Stomach (tissue), 19 donors: ENCODE data around the gene C1QBP. TPM values are rescaled to one million over a fixed set of nuclear protein-coding genes. Genes with fewer than 3 reads are reported as not detected.

Experiments used
- DNase-seq, 2 donors: peaks; one replicate each; pipeline versions ENCODE4 v3.0.0 to v3.0.0-alpha.2; 2013 to 2019
- H3K27ac ChIP-seq, 5 donors: fragments of 200-600 bp in 4 of 5; sonication (generic) in 4 of 5; one replicate each; pipeline ENCODE4 v1.5.1; 2013 to 2019; ENCODE audit warnings: mild to moderate bottlenecking in 1 of 5, moderate library complexity in 1 of 5
- H3K27me3 ChIP-seq, 3 donors: fragments of 200-600 bp; sonication (generic); one replicate each; pipeline ENCODE4 v1.5.1; 2017 to 2019; ENCODE audit warnings: mixed run types in 1 of 3
- H3K36me3 ChIP-seq, 4 donors: fragments of 200-600 bp; sonication (generic); 1 replicate in 3 of 4; 2 replicates in 1 of 4; pipeline ENCODE4 v1.5.1; 2016 to 2019
- H3K4me1 ChIP-seq, 4 donors: fragments of 200-600 bp; sonication (generic); one replicate each; pipeline ENCODE4 v1.5.1; 2016 to 2019
- H3K4me3 ChIP-seq, 4 donors: fragments of 200-600 bp; sonication (generic) in 3 of 4; one replicate each; pipeline ENCODE4 v1.5.1; 2016 to 2019; ENCODE audit warnings: mild to moderate bottlenecking in 1 of 4
- H3K9me3 ChIP-seq, 4 donors: fragments of 200-600 bp; sonication (generic); one replicate each; pipeline ENCODE4 v1.5.1; 2016 to 2019
- CTCF ChIP-seq, 7 experiments: fragments of 450-650 bp in 4 of 7; fragments of 200-600 bp in 3 of 7; sonication (generic) in 3 of 7; IDR thresholded peaks; one replicate each; pipeline ENCODE4 v1.5.1; 2016 to 2019; ENCODE audit warnings: antibody characterized with exemption in 7 of 7, control low read depth in 2 of 7, mild to moderate bottlenecking in 1 of 7
- EP300 ChIP-seq: sonication (generic); formaldehyde crosslinking; IDR thresholded peaks from one replicate; pipeline ENCODE4 v1.6.1; 2017; ENCODE audit warnings: antibody characterized with exemption
- POLR2A ChIP-seq, 4 donors: fragments of 450-650 bp; IDR thresholded peaks; one replicate each; pipeline ENCODE4 v1.6.1; 2016; ENCODE audit warnings: antibody characterized with exemption in 4 of 4, control low read depth in 2 of 4, mild to moderate bottlenecking in 1 of 4, moderate library complexity in 1 of 4
- POLR2AphosphoS5 ChIP-seq, 3 donors: sonication (generic); formaldehyde crosslinking; IDR thresholded peaks; one replicate each; pipeline ENCODE4 v1.6.1; 2016; ENCODE audit warnings: antibody characterized with exemption in 3 of 3
- WGBS, 5 donors: extraction: QIAGEN DNeasy Blood & Tissue Kit in 3 of 5; methylation state at CpG; one replicate each; pipeline versions ENCODE4 v1.1.5 to v1.1.7; 2013 to 2018; 5-methylcytosine and 5-hydroxymethylcytosine counted together
- intact Hi-C: fragments of 100-400 bp; cut with DNase I; formaldehyde crosslinking; loops from one replicate; pipeline ENCODE4 v1.15.1; 2023; ENCODE audit warnings: low total_unique reads
- long read RNA-seq, 10 donors: transcript quantifications; one replicate each; lab custom pipeline, GENCODE V29; 2026
- polyA plus RNA-seq, 3 donors: library from polyadenylated mRNA; stranded (reverse); fragments of 200-250 nt; gene quantifications; one replicate each; pipeline ENCODE4 v1.2.3, GENCODE V29; 2013
- total RNA-seq, 5 donors: library from RNA; depleted of rRNA; stranded (reverse); fragments of >200 nt; gene quantifications; one replicate each; pipeline versions ENCODE4 v1.1.0 to v1.2.3, GENCODE V29; 2014 to 2016
- donor health status: healthy with polysubstance abuse.
- donor health status: Bipolar disorder and iron deficiency.
- donor health status: healthy.

Gene C1QBP
- 100 to 1,000 TPM in 2 of 5 donors, 10 to 100 TPM in 3; 26.8 to 320 (median 73.3) TPM for total RNA-seq
- 100 to 1,000 TPM in 2 of 3 donors, 10 to 100 TPM in 1; 79.6 to 120 (median 111) TPM for polyA plus RNA-seq
- long read RNA-seq, donor 1, transcript C1QBP-201 (6 exons, 1,169 nt) = major isoform, 25 of 46 reads
- long read RNA-seq, donor 1, partial matches to known transcripts = 18 of 46 reads
- long read RNA-seq, donor 1, other reads (novel, unspliced or antisense) = 0 of 46 reads
- long read RNA-seq, donor 2, transcript C1QBP-201 (6 exons, 1,169 nt) = major isoform, 57 of 92 reads
- long read RNA-seq, donor 2, partial matches to known transcripts = 31 of 92 reads
- long read RNA-seq, donor 2, other reads (novel, unspliced or antisense) = 0 of 92 reads
- long read RNA-seq, donor 3, transcript C1QBP-201 (6 exons, 1,169 nt) = major isoform, 38 of 51 reads
- long read RNA-seq, donor 3, partial matches to known transcripts = 9 of 51 reads
- long read RNA-seq, donor 3, other reads (novel, unspliced or antisense) = 0 of 51 reads
- long read RNA-seq, donor 4, transcript C1QBP-201 (6 exons, 1,169 nt) = major isoform, 13 of 13 reads
- long read RNA-seq, donor 4, partial matches to known transcripts = 0 of 13 reads
- long read RNA-seq, donor 4, other reads (novel, unspliced or antisense) = 0 of 13 reads
- long read RNA-seq, donor 5, transcript C1QBP-201 (6 exons, 1,169 nt) = major isoform, 77 of 90 reads
- long read RNA-seq, donor 5, partial matches to known transcripts = 10 of 90 reads
- long read RNA-seq, donor 5, other reads (novel, unspliced or antisense) = 0 of 90 reads
- long read RNA-seq, donor 6, transcript C1QBP-201 (6 exons, 1,169 nt) = major isoform, 114 of 205 reads
- long read RNA-seq, donor 6, partial matches to known transcripts = 87 of 205 reads
- long read RNA-seq, donor 6, other reads (novel, unspliced or antisense) = 0 of 205 reads
- long read RNA-seq, donor 7, transcript C1QBP-201 (6 exons, 1,169 nt) = major isoform, 84 of 102 reads
- long read RNA-seq, donor 7, partial matches to known transcripts = 14 of 102 reads
- long read RNA-seq, donor 7, other reads (novel, unspliced or antisense) = 0 of 102 reads
- long read RNA-seq, donor 8, transcript C1QBP-201 (6 exons, 1,169 nt) = major isoform, 66 of 92 reads
- long read RNA-seq, donor 8, partial matches to known transcripts = 20 of 92 reads
- long read RNA-seq, donor 8, other reads (novel, unspliced or antisense) = 0 of 92 reads
- long read RNA-seq, donor 9, transcript C1QBP-201 (6 exons, 1,169 nt) = major isoform, 71 of 88 reads
- long read RNA-seq, donor 9, partial matches to known transcripts = 14 of 88 reads
- long read RNA-seq, donor 9, other reads (novel, unspliced or antisense) = 0 of 88 reads
- long read RNA-seq, donor 10, transcript C1QBP-201 (6 exons, 1,169 nt) = major isoform, 25 of 35 reads
- long read RNA-seq, donor 10, partial matches to known transcripts = 6 of 35 reads
- long read RNA-seq, donor 10, other reads (novel, unspliced or antisense) = 0 of 35 reads

GRCh38 chr17:5438716-5439445 is at the start of gene C1QBP:
Gene C1QBP, minus strand, starts transcription at chr17:5439155. Its CDS starts 82 bp downstream, at chr17:5439073.
- H3K27ac ChIP-seq = peak within 1 kb of the TSS; percentile 78 to 91 (median 84)
- TF ChIP-seq EP300 (no peak), POLR2AphosphoS5 (IDR thresholded peaks at IDR 0.05) (peak; percentile 64 to 92 (median 68)), CTCF (IDR thresholded peaks at IDR 0.05) (peak in 5 of 7 experiments; percentile 96 to 99 (median 99))
- 0 to 1% (median 0%) methylated on average over 30 to 75 of the region's 75 CpGs for WGBS, 5 donors
- H3K9me3 ChIP-seq = no peaks in the 10 kb centered on the region
- peaks cover 26 to 62% (median 55%) of the 10 kb centered on the region in 4 donors for H3K36me3 ChIP-seq
- peak; percentile 94 to 98 for DNase-seq
- peaks cover 16 to 44% (median 28%) of the 10 kb centered on the region in 4 donors for H3K4me1 ChIP-seq
- intact Hi-C loops = no loop called here
- H3K4me3 ChIP-seq = peak within 1 kb of the TSS; percentile 89 to 98 (median 93)
- no peaks in the 10 kb centered on the region for H3K27me3 ChIP-seq

- TF ChIP-seq POLR2A (IDR thresholded peaks at IDR 0.05) (no peak), POLR2AphosphoS5 (IDR thresholded peaks at IDR 0.05) (no peak), CTCF (IDR thresholded peaks at IDR 0.05) (no peak), EP300 (no peak)
- intact Hi-C loops = no loop called here
- Histone ChIP-seq H3K27ac (no peak overlapping the region), H3K4me3 (no peak overlapping the region), H3K36me3 (peaks cover 10 to 44% (median 41%) of the 10 kb centered on the region in 4 donors), H3K4me1 (peaks cover 21 to 38% (median 36%) of the 10 kb centered on the region in 4 donors), H3K27me3 (no peaks in the 10 kb centered on the region), H3K9me3 (peaks cover 0 to 7% (median 2%) of the 10 kb centered on the region in 4 donors)
- DNase-seq = no peak
- 81 to 84% (median 82%) methylated on average over 8 of the region's 8 CpGs for WGBS, 5 donors
These were observed 49.8 kb upstream of the C1QBP start for GRCh38 chr17:5488752-5489151.

- peak; percentile 98 to 100 for DNase-seq
These were observed 47.5 kb upstream of the C1QBP start, which contains the start of gene MIS12 for GRCh38 chr17:5486206-5487124. Gene MIS12, plus strand, starts transcription at chr17:5486566. Its CDS starts 2,297 bp downstream, at chr17:5488863.

More at GRCh38 chr17:5486206-5487124, 47.5 kb upstream of the C1QBP start, which contains the start of gene MIS12:
- no peaks in the 10 kb centered on the region for H3K9me3 ChIP-seq
- whole genome bisulfite sequencing, 5 donors = 0 to 1% (median 1%) methylated on average over 65 to 77 of the region's 77 CpGs
- peak within 1 kb of the TSS; percentile 95 to 100 (median 98) for H3K27ac ChIP-seq
- H3K4me3 ChIP-seq = peak within 1 kb of the TSS; percentile 78 to 98 (median 92)
- intact Hi-C loops = no loop called here
- no peak for TF ChIP-seq CTCF (IDR thresholded peaks at IDR 0.05)
- TF ChIP-seq POLR2AphosphoS5 (IDR thresholded peaks at IDR 0.05) = peak; percentile 53 to 90 (median 89)
- peak in 2 of 4 donors; percentile 68 to 77 for TF ChIP-seq POLR2A (IDR thresholded peaks at IDR 0.05)
- peaks cover 22 to 67% (median 60%) of the 10 kb centered on the region in 4 donors for H3K36me3 ChIP-seq
- no peaks in the 10 kb centered on the region for H3K27me3 ChIP-seq
- H3K4me1 ChIP-seq = peaks cover 21 to 59% (median 43%) of the 10 kb centered on the region in 4 donors
